AG09309 (cell line): ENCODE data around the gene KLHDC9.
"Not testable (repeated sequence)": the region's sequence is repeated elsewhere in the genome, so short reads cannot be mapped to it uniquely, and the experiment has no call there.

Experiments used
- DNase-seq: peaks from one replicate; pipeline ENCODE4 v3.0.0-alpha.2; 2010; ENCODE audit warnings: low read depth
- H3K4me3 ChIP-seq: 2 replicates; pipeline ENCODE4 v1.5.1; 2011; ENCODE audit warnings: mild to moderate bottlenecking, low read depth, low read length, moderate library complexity; ENCODE audit not compliant: control insufficient read depth
- CTCF ChIP-seq: IDR thresholded peaks from 2 replicates; pipeline ENCODE4 v1.5.1; 2011; ENCODE audit warnings: mild to moderate bottlenecking, low read depth, low read length, inconsistent platforms; ENCODE audit not compliant: insufficient read depth, control insufficient read depth; ENCODE audit errors: missing control alignments

KLHDC9 gene

GRCh38 chr1:161106431-161106830 is 8.3 kb downstream of the KLHDC9 start:
- DNase-seq, result no peak
- no peak overlapping the region for H3K4me3 ChIP-seq
- TF ChIP-seq CTCF, result no peak

GRCh38 chr1:161111117-161111516 is 13.0 kb downstream of the KLHDC9 start:
- H3K4me3 ChIP-seq, result no peak overlapping the region
- DNase-seq, result no peak
- TF ChIP-seq CTCF, result no peak

- no peak for TF ChIP-seq CTCF
- DNase-seq, result no peak
- no peak overlapping the region for H3K4me3 ChIP-seq
Measured at GRCh38 chr1:161111527-161111926, 13.4 kb downstream of the KLHDC9 start.

- no peak overlapping the region for H3K4me3 ChIP-seq
- no peak for TF ChIP-seq CTCF
- no peak for DNase-seq
Measured at GRCh38 chr1:161113915-161114314, 15.8 kb downstream of the KLHDC9 start.

GRCh38 chr1:161114556-161114955 is 16.4 kb downstream of the KLHDC9 start:
- DNase-seq, result no peak
- H3K4me3 ChIP-seq, result no peak overlapping the region
- no peak for TF ChIP-seq CTCF

GRCh38 chr1:161115132-161115711 is 17.1 kb downstream of the KLHDC9 start:
- DNase-seq, result peak; percentile 65
- no peak overlapping the region for H3K4me3 ChIP-seq

GRCh38 chr1:161115961-161116360 is 17.8 kb downstream of the KLHDC9 start:
- not testable (repeated sequence) for H3K4me3 ChIP-seq, DNase-seq

More at GRCh38 chr1:161115132-161115711, 17.1 kb downstream of the KLHDC9 start:
- TF ChIP-seq CTCF, result no peak
